Upper lobe of right lung (tissue), 1 donor: ENCODE data around the gene CREB3. TPM values are rescaled to one million over a fixed set of nuclear protein-coding genes. Genes with fewer than 3 reads are reported as not detected.

Experiments
- ATAC-seq: fragments of 200-7000 bp; cut with Tn5 transposase; one replicate; pipeline ENCODE4 v1.9.1; 2020; ENCODE audit warnings: mild to moderate bottlenecking, moderate library complexity
- DNase-seq: peaks from one replicate; pipeline ENCODE4 v3.0.0-alpha.2; 2020
- H3K27ac ChIP-seq: fragments of 200-600 bp; one replicate; pipeline ENCODE4 v1.8.0; 2022
- H3K27me3 ChIP-seq: fragments of 200-600 bp; one replicate; pipeline ENCODE4 v1.8.0; 2022; ENCODE audit warnings: mild to moderate bottlenecking
- H3K36me3 ChIP-seq: fragments of 200-600 bp; one replicate; pipeline ENCODE4 v1.8.0; 2022
- H3K4me1 ChIP-seq: fragments of 200-600 bp; one replicate; pipeline ENCODE4 v1.8.0; 2022
- H3K4me3 ChIP-seq: fragments of 200-600 bp; one replicate; pipeline ENCODE4 v1.8.0; 2022; ENCODE audit warnings: mild to moderate bottlenecking
- H3K9me3 ChIP-seq: fragments of 200-600 bp; one replicate; pipeline ENCODE4 v1.8.0; 2022
- CTCF ChIP-seq: fragments of 200-600 bp; IDR thresholded peaks from one replicate; pipeline ENCODE4 v1.8.0; 2022; ENCODE audit warnings: antibody characterized with exemption
- intact Hi-C: fragments of 100-400 bp; cut with DNase I; formaldehyde crosslinking; loops from one replicate; pipeline ENCODE4 v1.11.0; 2022
- total RNA-seq: library from RNA; stranded (reverse); fragmentation: NEBNext Ultra II Directional; extraction: Animal tissue kit (Norgen Biotek cat#: 25700); gene quantifications from one replicate; pipeline ENCODE4 v1.2.1, GENCODE V29; 2021
- donor health status: DM: no; HTN: yes; CAD: no; lungs with severe emphysema.

CREB3 gene
- total RNA-seq, 1 donor from 2014 or later: 34.9 TPM

- Histone ChIP-seq H3K27me3 (no peaks in the 10 kb centered on the region), H3K9me3 (no peaks in the 10 kb centered on the region), H3K4me3 (no peak overlapping the region), H3K4me1 (no peaks in the 10 kb centered on the region), H3K36me3 (peaks cover 100% of the 10 kb centered on the region), H3K27ac (no peak overlapping the region)
- ATAC-seq: no peak
- intact Hi-C loops: no loop called here
- no peak for DNase-seq
- TF ChIP-seq CTCF: no peak
These were observed 28.4 kb upstream of the CREB3 start for GRCh38 chr9:35703906-35704672.

- ATAC-seq (no peak), DNase-seq (no peak)
- H3K36me3 ChIP-seq: peaks cover 100% of the 10 kb centered on the region
- no peak overlapping the region for H3K4me3 ChIP-seq
- H3K27me3 ChIP-seq: no peaks in the 10 kb centered on the region
- TF ChIP-seq CTCF: no peak
- no peaks in the 10 kb centered on the region for H3K9me3 ChIP-seq
- intact Hi-C loops: no loop called here
- no peaks in the 10 kb centered on the region for H3K4me1 ChIP-seq
- no peak overlapping the region for H3K27ac ChIP-seq
These were observed 27.1 kb upstream of the CREB3 start for GRCh38 chr9:35705372-35705771.

DNA sequence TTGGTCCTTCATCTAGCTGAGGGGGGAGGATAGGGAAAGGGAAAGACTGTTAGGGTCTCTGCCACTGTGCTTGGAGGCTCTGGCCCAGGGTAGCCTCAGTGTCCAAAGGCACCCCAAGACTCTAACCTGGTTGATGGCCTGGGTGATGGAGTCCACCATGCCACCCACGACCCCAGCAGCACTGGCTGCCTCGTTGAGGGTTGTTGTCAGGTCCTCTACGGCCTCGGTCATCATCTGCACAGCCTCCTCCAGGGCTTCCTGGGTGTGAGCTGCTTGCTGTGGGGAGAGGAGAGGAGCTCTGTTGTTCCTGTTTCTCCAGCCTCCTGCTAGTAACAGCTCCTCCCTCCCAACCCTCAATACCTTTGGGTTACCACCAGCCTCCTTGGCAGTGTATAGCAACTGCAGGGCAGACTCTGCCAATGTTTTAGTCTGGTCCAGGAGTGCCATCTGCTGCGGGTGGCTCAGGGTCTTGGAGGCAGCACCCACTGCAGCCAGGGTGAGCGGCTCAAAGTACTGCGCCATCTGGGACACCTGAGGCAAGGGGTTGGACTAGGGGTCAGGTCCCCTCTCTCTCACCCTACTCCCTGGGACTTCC lies 26.5 kb upstream of the CREB3 start:
- no peak overlapping the region for H3K4me3 ChIP-seq

GRCh38 chr9:35706951-35707350 lies 25.5 kb upstream of the CREB3 start:
- DNase-seq (no peak), ATAC-seq (no peak)
- H3K4me3 ChIP-seq: no peak overlapping the region
- intact Hi-C loops: no loop called here
- no peak for TF ChIP-seq CTCF
- H3K27me3 ChIP-seq: no peaks in the 10 kb centered on the region
- H3K4me1 ChIP-seq: no peaks in the 10 kb centered on the region
- H3K9me3 ChIP-seq: no peaks in the 10 kb centered on the region
- H3K27ac ChIP-seq: no peak overlapping the region
- H3K36me3 ChIP-seq: peaks cover 100% of the 10 kb centered on the region

More for the DNA sequence above, 26.5 kb upstream of the CREB3 start:
- H3K4me1 ChIP-seq: no peaks in the 10 kb centered on the region
- ATAC-seq: no peak
- intact Hi-C loops: no loop called here
- H3K27me3 ChIP-seq: no peaks in the 10 kb centered on the region
- TF ChIP-seq CTCF: no peak
- no peak for DNase-seq
- H3K36me3 ChIP-seq: peaks cover 100% of the 10 kb centered on the region
- H3K9me3 ChIP-seq: no peaks in the 10 kb centered on the region
- H3K27ac ChIP-seq: no peak overlapping the region

DNA sequence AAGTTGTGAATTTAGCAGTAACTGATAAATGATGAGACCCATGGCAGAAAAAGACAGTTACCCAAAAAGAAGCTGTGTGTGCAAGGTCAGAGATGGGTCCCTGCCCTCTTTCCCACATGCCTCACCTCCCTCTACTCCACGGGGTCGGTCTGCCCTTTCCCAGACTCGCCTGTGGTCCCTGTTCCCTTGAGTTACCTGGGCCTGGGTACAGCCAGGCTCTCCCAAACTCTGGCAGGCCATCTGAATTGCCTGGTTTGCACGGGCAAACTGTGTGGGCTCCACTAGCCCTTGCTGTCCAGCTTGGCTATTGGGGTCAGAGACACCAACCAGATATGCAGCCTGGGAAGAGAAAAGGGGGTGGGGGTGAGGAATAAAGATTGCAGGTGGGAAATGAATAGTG lies 24.3 kb upstream of the CREB3 start:
- Histone ChIP-seq H3K27ac (no peak overlapping the region), H3K36me3 (peaks cover 100% of the 10 kb centered on the region), H3K4me3 (no peak overlapping the region), H3K4me1 (no peaks in the 10 kb centered on the region), H3K9me3 (no peaks in the 10 kb centered on the region), H3K27me3 (no peaks in the 10 kb centered on the region)
- intact Hi-C loops: no loop called here
- no peak for DNase-seq
- no peak for ATAC-seq
- TF ChIP-seq CTCF: no peak
